Astrocyte of the cerebellum (primary cell): ENCODE data around the gene SLC16A5.
A peak's percentile ranks its signal among the peaks of the same experiment; 100 is the strongest.

Experiments used
- DNase-seq: peaks from one replicate; pipeline ENCODE4 v3.0.0-alpha.2; 2011; ENCODE audit warnings: low read depth
- H3K4me3 ChIP-seq: 2 replicates; pipeline ENCODE4 v1.5.1; 2011; ENCODE audit warnings: mild to moderate bottlenecking, low read depth, low read length, moderate library complexity
- CTCF ChIP-seq: IDR thresholded peaks from 2 replicates; pipeline ENCODE4 v1.5.1; 2012; ENCODE audit warnings: low read length, low read depth, moderate library complexity, mild to moderate bottlenecking; ENCODE audit errors: missing control alignments
- in situ Hi-C: cut with HindIII; loops from 2 replicates; pipeline ENCODE4 v1.10.0; 2017; ENCODE audit warnings: low sequenced_read_pairs

Gene SLC16A5

GRCh38 chr17:75114552-75115314 lies 27.0 kb downstream of the SLC16A5 start:
- peak overlapping the region; percentile 29 for H3K4me3 ChIP-seq
- TF ChIP-seq CTCF, result no peak
- no peak for DNase-seq
- in situ Hi-C loops, result no loop called here

GRCh38 chr17:75115555-75115954 lies 27.8 kb downstream of the SLC16A5 start:
- TF ChIP-seq CTCF, result no peak
- in situ Hi-C loops, result no loop called here
- no peak overlapping the region for H3K4me3 ChIP-seq
- no peak for DNase-seq

- in situ Hi-C loops, result no loop called here
- DNase-seq, result no peak
Measured at GRCh38 chr17:75116737-75117136, 29.0 kb downstream of the SLC16A5 start.

GRCh38 chr17:75118307-75118706 lies 30.6 kb downstream of the SLC16A5 start:
- DNase-seq, result no peak
- no peak for TF ChIP-seq CTCF
- in situ Hi-C loops, result no loop called here
- H3K4me3 ChIP-seq, result no peak overlapping the region

More at GRCh38 chr17:75116737-75117136, 29.0 kb downstream of the SLC16A5 start:
- H3K4me3 ChIP-seq, result no peak overlapping the region
- no peak for TF ChIP-seq CTCF

- no peak for DNase-seq
- TF ChIP-seq CTCF, result no peak
- no peak overlapping the region for H3K4me3 ChIP-seq
- in situ Hi-C loops, result no loop called here
Measured at GRCh38 chr17:75124041-75124818, 36.5 kb downstream of the SLC16A5 start.

GRCh38 chr17:75124819-75125162 lies 37.0 kb downstream of the SLC16A5 start:
- no peak for DNase-seq
- no peak for TF ChIP-seq CTCF
- in situ Hi-C loops, result no loop called here
- no peak overlapping the region for H3K4me3 ChIP-seq
